OCI-LY3 (cell line): ENCODE data around the gene ZCCHC14.

ENCODE experiments used
- CTCF ChIP-seq: fragments of 200-600, 300-600 bp; sonication (generic); IDR thresholded peaks from 2 replicates; pipeline ENCODE4 v1.5.1; 2014; ENCODE audit warnings: antibody characterized with exemption, low read length, low read depth
- EZH2phosphoT487 ChIP-seq: fragments of 200-600 bp; shearing (Covaris generic); IDR thresholded peaks from 2 replicates; pipeline ENCODE4 v1.6.1; 2018; ENCODE audit warnings: antibody characterized with exemption, mixed run types, low read depth

- TF ChIP-seq CTCF, result no peak
- no peak for TF ChIP-seq EZH2phosphoT487
These were observed 13.0 kb upstream of the ZCCHC14 start for GRCh38 chr16:87505834-87506233.
